A549 (cell line): Measurements from ENCODE around the gene CTIF. TPM values are rescaled to one million over a fixed set of nuclear protein-coding genes. Genes with fewer than 3 reads are reported as not detected.

Experiments used
- ATAC-seq, 2 experiments: fragments of 200-7000 bp in 1 of 2; fragments of >200 bp in 1 of 2; cut with Nextera tagmentation in 1 of 2; cut with Tn5 transposase in 1 of 2; 3 replicates each; pipeline versions ENCODE4 v1.8.0 to v1.9.1; 2018 to 2020; ENCODE audit warnings: mild to moderate bottlenecking in 1 of 2, moderate library complexity in 1 of 2
- CTCF ChIA-PET: fragments of 300-600 bp; sonication (Branson Sonifier 250); formaldehyde crosslinking; extraction: SDS; loops from one replicate; lab custom pipeline; 2021; ENCODE audit warnings: antibody characterized with exemption, inconsistent platforms; lab: Yijun Ruan, JAX
- POLR2A ChIA-PET: fragments of 350-600 bp; formaldehyde crosslinking; extraction: SDS; loops from one replicate; lab custom pipeline; 2021; ENCODE audit warnings: antibody characterized with exemption, inconsistent platforms; lab: Yijun Ruan, JAX
- DNase-seq, 2 experiments: peaks; one replicate each; pipeline versions ENCODE4 v3.0.0 to v3.0.0-alpha.2; 2011 to 2016; ENCODE audit warnings: low read depth in 1 of 2, low spot score in 1 of 2
- FAIRE-seq: peaks from 2 replicates; lab custom pipeline; 2011; peaks lifted over from hg19 to GRCh38; lab: Jason Lieb, UNC
- H3K27ac ChIP-seq, 2 experiments: fragments of >200 bp; sonication (Bioruptor Twin); formaldehyde crosslinking; 3 replicates each; pipeline ENCODE4 v1.5.1; 2016 to 2017
- H3K4me1 ChIP-seq: fragments of >200 bp; sonication (Bioruptor Twin); formaldehyde crosslinking; 3 replicates; pipeline ENCODE4 v1.6.1; 2016
- H3K4me2 ChIP-seq: fragments of >200 bp; sonication (Bioruptor Twin); formaldehyde crosslinking; 3 replicates; pipeline ENCODE4 v1.6.1; 2016
- H3K4me3 ChIP-seq: fragments of >200 bp; sonication (Bioruptor Twin); formaldehyde crosslinking; 3 replicates; pipeline ENCODE4 v1.5.1; 2016
- H3K9me3 ChIP-seq: fragments of >200 bp; sonication (Bioruptor Twin); formaldehyde crosslinking; 3 replicates; pipeline ENCODE4 v1.6.1; 2016
- ATOH8 ChIP-seq: fragments of 250-450 bp; sonication (Bioruptor Pico); IDR thresholded peaks from 2 replicates; pipeline ENCODE4 v1.5.0; 2020; ENCODE audit warnings: low read depth, mild to moderate bottlenecking, moderate library complexity
- BHLHE40 ChIP-seq: IDR thresholded peaks from 2 replicates; pipeline ENCODE4 v1.6.1; 2012; ENCODE audit warnings: low read depth, low read length, inconsistent platforms
- CEBPB ChIP-seq, 2 experiments: fragments of >200 bp in 1 of 2; sonication (Bioruptor Twin) in 1 of 2; formaldehyde crosslinking in 1 of 2; IDR thresholded peaks; 2 replicates each; pipeline ENCODE4 v1.6.1; 2012 to 2016
- CHD4 ChIP-seq: fragments of 200-600 bp; sonication (generic); IDR thresholded peaks from 2 replicates; pipeline ENCODE4 v1.6.1; 2016; ENCODE audit warnings: antibody characterized with exemption, mild to moderate bottlenecking, borderline replicate concordance
- ELK1 ChIP-seq: fragments of 150-350 bp; IDR thresholded peaks from 2 replicates; pipeline ENCODE4 v1.6.1; 2014; ENCODE audit warnings: low read depth, mild to moderate bottlenecking, low read length
- FOSB ChIP-seq: fragments of 250-450 bp; sonication (Bioruptor Pico); IDR thresholded peaks from 2 replicates; pipeline ENCODE4 v1.5.0; 2020; ENCODE audit warnings: mild to moderate bottlenecking, moderate library complexity
- GATA3 ChIP-seq: IDR thresholded peaks from 2 replicates; pipeline ENCODE4 v1.6.1; 2012; ENCODE audit warnings: borderline replicate concordance
- HES2 ChIP-seq: fragments of >200 bp; sonication (Bioruptor Twin); formaldehyde crosslinking; IDR thresholded peaks from 2 replicates; pipeline ENCODE4 v1.6.1; 2016
- HEYL ChIP-seq: fragments of 250-450 bp; sonication (Bioruptor Pico); IDR thresholded peaks from 2 replicates; pipeline ENCODE4 v1.8.0; 2021; ENCODE audit warnings: mild to moderate bottlenecking, moderate library complexity
- HMGXB4 ChIP-seq: fragments of 250-450 bp; sonication (Bioruptor Pico); IDR thresholded peaks from 2 replicates; pipeline ENCODE4 v1.5.0; 2021; ENCODE audit warnings: mild to moderate bottlenecking, moderate library complexity, borderline replicate concordance
- NR3C1 ChIP-seq: fragments of >200 bp; sonication (Bioruptor Twin); formaldehyde crosslinking; IDR thresholded peaks from 3 replicates; pipeline ENCODE4 v1.6.1; 2017
- PBX3 ChIP-seq: IDR thresholded peaks from 2 replicates; pipeline ENCODE4 v1.6.1; 2012
- RAD21 ChIP-seq, 2 experiments: fragments of >200 bp in 1 of 2; sonication (Bioruptor Twin) in 1 of 2; formaldehyde crosslinking in 1 of 2; IDR thresholded peaks in 1 of 2; conservative IDR thresholded peaks in 1 of 2; 2 replicates in 1 of 2; 3 replicates in 1 of 2; pipeline ENCODE4 v1.6.1; 2012 to 2018; ENCODE audit warnings: inconsistent platforms in 1 of 2
- RCOR1 ChIP-seq: fragments of 150-350 bp; IDR thresholded peaks from 2 replicates; pipeline ENCODE4 v1.6.1; 2014; ENCODE audit warnings: antibody characterized with exemption, low read length, low read depth
- TFCP2L1 ChIP-seq: fragments of 250-450 bp; sonication (Bioruptor Pico); IDR thresholded peaks from 2 replicates; pipeline ENCODE4 v1.5.0; 2021; ENCODE audit warnings: mild to moderate bottlenecking
- USF2 ChIP-seq: fragments of 450-650 bp; IDR thresholded peaks from 2 replicates; pipeline ENCODE4 v1.6.1; 2014; ENCODE audit warnings: antibody characterized with exemption
- ZFP36 ChIP-seq: fragments of 450-650 bp; IDR thresholded peaks from 2 replicates; pipeline ENCODE4 v1.6.1; 2014; ENCODE audit warnings: borderline replicate concordance; ENCODE audit not compliant: partially characterized antibody
- WGBS: methylation state at CpG from one replicate; pipeline ENCODE4 v1.1.6; 2017; ENCODE audit errors: missing lambda C conversion rate; 5-methylcytosine and 5-hydroxymethylcytosine counted together
- polyA plus RNA-seq, 4 experiments: library from polyadenylated mRNA; depleted of rRNA in 3 of 4; stranded (reverse); fragments of >200 nt; fragmentation: RNase III in 1 of 4; extraction: RNeasy Plus Mini Kit Qiagen cat#74134 plus additional on column Dnase treatment in 1 of 4; gene quantifications; 2 replicates in 3 of 4; 3 replicates in 1 of 4; pipeline ENCODE4 v1.2.3, GENCODE V29; 2011 to 2017

Gene CTIF
- polyA plus RNA-seq, 2 of the 4 experiments (the other 2 are of a cell fraction): 17.0 to 24.7 TPM

GRCh38 chr18:48862132-48862531, 323.3 kb downstream of the CTIF start (continued):
- no peak for TF ChIP-seq USF2
- TF ChIP-seq HMGXB4: no peak

- TF ChIP-seq HEYL (CRISPR knock-in tag) (no peak), RCOR1 (no peak)
- H3K9me3 ChIP-seq: no peaks in the 10 kb centered on the region
- FAIRE-seq (no peak), ATAC-seq (no peak), DNase-seq (no peak)
- ChIA-PET POLR2A (no interaction called here), CTCF (interaction anchor here (0.7 kb wide), 1 partner anchor 63 kb away, joined by 3 read pairs; no protein-coding TSS in a partner anchor)
- WGBS: 93% methylated on average over 21 of the region's 22 CpGs
- H3K27ac ChIP-seq: no peak overlapping the region
- H3K4me2 ChIP-seq: no peak overlapping the region
- H3K4me3 ChIP-seq: no peak overlapping the region
- no peaks in the 10 kb centered on the region for H3K4me1 ChIP-seq
Observed at GRCh38 chr18:48862678-48863270, 323.9 kb downstream of the CTIF start.

- Histone ChIP-seq H3K9me3 (no peaks in the 10 kb centered on the region), H3K4me2 (no peak overlapping the region), H3K4me3 (no peak overlapping the region), H3K4me1 (peaks cover 4% of the 10 kb centered on the region), H3K27ac (no peak overlapping the region)
- TF ChIP-seq CHD4 (no peak), ZFP36 (no peak), NR3C1 (no peak), HES2 (no peak), ELK1 (no peak), RCOR1 (no peak)
- POLR2A ChIA-PET: no interaction called here
- 89% methylated on average over 8 of the region's 8 CpGs for WGBS
- DNase-seq (no peak), FAIRE-seq (no peak), ATAC-seq (no peak)
- CTCF ChIA-PET: interaction anchor here (0.6 kb wide), 1 partner anchor 195 kb away, joined by 3 read pairs; no protein-coding TSS in a partner anchor
Observed at GRCh38 chr18:48863432-48864065, 324.7 kb downstream of the CTIF start.

- 96% methylated on average over 10 of the region's 15 CpGs for WGBS
- no peak overlapping the region for H3K27ac ChIP-seq
- ATAC-seq (no peak), FAIRE-seq (no peak)
- CTCF ChIA-PET: no interaction called here
- TF ChIP-seq PBX3: no peak
- no peak for TF ChIP-seq RAD21 (conservative IDR thresholded peaks at IDR 0.05 in 1 of 2, IDR thresholded peaks at IDR 0.05 in 1 of 2)
- TF ChIP-seq GATA3: no peak
- no peak for TF ChIP-seq CEBPB (IDR thresholded peaks at IDR 0.05)
- TF ChIP-seq FOSB (CRISPR knock-in tag): no peak
- TF ChIP-seq TFCP2L1 (CRISPR knock-in tag): no peak
- TF ChIP-seq BHLHE40: no peak
- TF ChIP-seq ATOH8 (CRISPR knock-in tag): no peak
- TF ChIP-seq, all 56 proteins: peak for 0
- Histone ChIP-seq H3K4me1 (peaks cover 15% of the 10 kb centered on the region), H3K4me3 (no peak overlapping the region), H3K4me2 (no peak overlapping the region), H3K9me3 (no peaks in the 10 kb centered on the region)
- no peak for DNase-seq
- POLR2A ChIA-PET: no interaction called here
Observed at GRCh38 chr18:48864876-48865275, 326.0 kb downstream of the CTIF start.
